Osteocyte (in vitro differentiated cells): Measurements from ENCODE around the gene TMED1. TPM values are rescaled to one million over a fixed set of nuclear protein-coding genes. Genes with fewer than 3 reads are reported as not detected.
"Not testable (repeated sequence)": the region's sequence is repeated elsewhere in the genome, so short reads cannot be mapped to it uniquely, and the experiment has no call there.

Source experiments
- DNase-seq: peaks from one replicate; pipeline ENCODE4 v3.0.0; 2021; ENCODE audit warnings: mixed read lengths; ENCODE audit not compliant: unreplicated experiment; ENCODE audit errors: extremely low spot score
- H3K27ac Mint-ChIP-seq: one replicate; pipeline ENCODE4 v1.8.0; 2021; ENCODE audit warnings: mild to moderate bottlenecking, mixed read lengths; ENCODE audit not compliant: unreplicated experiment
- H3K27me3 Mint-ChIP-seq: one replicate; pipeline ENCODE4 v1.8.0; 2021; ENCODE audit warnings: mixed read lengths; ENCODE audit not compliant: unreplicated experiment
- H3K36me3 Mint-ChIP-seq: one replicate; pipeline ENCODE4 v1.8.0; 2021; ENCODE audit warnings: mixed read lengths; ENCODE audit not compliant: unreplicated experiment
- H3K4me1 Mint-ChIP-seq: one replicate; pipeline ENCODE4 v1.8.0; 2021; ENCODE audit warnings: mixed read lengths; ENCODE audit not compliant: unreplicated experiment
- H3K4me3 Mint-ChIP-seq: one replicate; pipeline ENCODE4 v1.8.0; 2021; ENCODE audit warnings: mild to moderate bottlenecking, moderate library complexity, mixed read lengths; ENCODE audit not compliant: unreplicated experiment
- H3K9me3 Mint-ChIP-seq: one replicate; pipeline ENCODE4 v1.8.0; 2021; ENCODE audit warnings: mixed read lengths; ENCODE audit not compliant: unreplicated experiment
- CTCF ChIP-seq: fragments of 200-600 bp; sonication (generic); IDR thresholded peaks from 2 replicates; pipeline ENCODE4 v1.5.0; 2021; ENCODE audit warnings: antibody characterized with exemption, mild to moderate bottlenecking, moderate library complexity
- total RNA-seq: library from RNA; stranded (reverse); gene quantifications from 2 replicates; pipeline ENCODE4 v1.2.1, GENCODE V29; 2021

The TMED1 gene
- total RNA-seq, 1 donor from 2014 or later = 35.5 TPM

GRCh38 chr19:10872546-10873107, 36.6 kb upstream of the TMED1 start:
- no peaks in the 10 kb centered on the region for H3K36me3 Mint-ChIP-seq
- no peak for DNase-seq
- TF ChIP-seq CTCF = no peak
- H3K4me1 Mint-ChIP-seq = peaks cover 19% of the 10 kb centered on the region
- peak overlapping the region; percentile 94 for H3K4me3 Mint-ChIP-seq
- H3K9me3 Mint-ChIP-seq = no peaks in the 10 kb centered on the region
- peak overlapping the region; percentile 93 for H3K27ac Mint-ChIP-seq
- H3K27me3 Mint-ChIP-seq = no peaks in the 10 kb centered on the region

GRCh38 chr19:10871711-10872545, 35.9 kb upstream of the TMED1 start:
- no peaks in the 10 kb centered on the region for H3K27me3 Mint-ChIP-seq
- H3K4me3 Mint-ChIP-seq = peak overlapping the region; percentile 94
- H3K4me1 Mint-ChIP-seq = peaks cover 19% of the 10 kb centered on the region
- no peak for TF ChIP-seq CTCF
- no peaks in the 10 kb centered on the region for H3K9me3 Mint-ChIP-seq
- DNase-seq = no peak
- peak overlapping the region; percentile 93 for H3K27ac Mint-ChIP-seq
- no peaks in the 10 kb centered on the region for H3K36me3 Mint-ChIP-seq

GRCh38 chr19:10870955-10871603, 35.1 kb upstream of the TMED1 start, which contains the start of gene CARM1:
Gene CARM1 (plus strand): TSS chr19:10871553. CDS start chr19:10871703, 150 bp downstream.
- DNase-seq = peak; percentile 100
- peaks cover 19% of the 10 kb centered on the region for H3K4me1 Mint-ChIP-seq
- H3K9me3 Mint-ChIP-seq = no peaks in the 10 kb centered on the region
- peak within 1 kb of the TSS; percentile 94 for H3K4me3 Mint-ChIP-seq
- no peaks in the 10 kb centered on the region for H3K36me3 Mint-ChIP-seq
- peak; percentile 72 for TF ChIP-seq CTCF
- H3K27me3 Mint-ChIP-seq = no peaks in the 10 kb centered on the region
- H3K27ac Mint-ChIP-seq = peak within 1 kb of the TSS; percentile 94

- H3K4me3 Mint-ChIP-seq = peak overlapping the region; percentile 80
- no peaks in the 10 kb centered on the region for H3K27me3 Mint-ChIP-seq
- H3K36me3 Mint-ChIP-seq = no peaks in the 10 kb centered on the region
- no peak for TF ChIP-seq CTCF
- no peak for DNase-seq
- H3K4me1 Mint-ChIP-seq = peaks cover 19% of the 10 kb centered on the region
- peak overlapping the region; percentile 94 for H3K27ac Mint-ChIP-seq
- no peaks in the 10 kb centered on the region for H3K9me3 Mint-ChIP-seq
These were observed 34.5 kb upstream of the TMED1 start for GRCh38 chr19:10870501-10870954.

GRCh38 chr19:10869872-10870311, 33.9 kb upstream of the TMED1 start:
- not testable (repeated sequence) for DNase-seq, H3K27me3 Mint-ChIP-seq, H3K9me3 Mint-ChIP-seq, H3K36me3 Mint-ChIP-seq
- peak overlapping the region; percentile 80 for H3K4me3 Mint-ChIP-seq
- peak overlapping the region; percentile 94 for H3K27ac Mint-ChIP-seq
- peaks cover 19% of the 10 kb centered on the region for H3K4me1 Mint-ChIP-seq
